ENCODE measurements around the gene PSMB1. TPM values are rescaled to one million over a fixed set of nuclear protein-coding genes. Genes with fewer than 3 reads are reported as not detected.
A peak's percentile ranks its signal among the peaks of the same experiment; 100 is the strongest.

The PSMB1 gene
- total RNA-seq, 1 donor from 2014 or later = 420 TPM

GRCh38 chr6:170583756-170584180 is 30.7 kb upstream of the PSMB1 start:
- peaks cover 7% of the 10 kb centered on the region for H3K36me3 ChIP-seq
- Mint-ChIP-seq H3K27ac (peak overlapping the region; percentile 64), H3K36me3 (peaks cover 5% of the 10 kb centered on the region), H3K9me3 (no peaks in the 10 kb centered on the region), H3K27me3 (ENCODE audit: insufficient read depth, low read depth) (peaks cover 11% of the 10 kb centered on the region), H3K4me3 (peak overlapping the region; percentile 96), H3K4me1 (peaks cover 19% of the 10 kb centered on the region)
- peaks cover 3% of the 10 kb centered on the region for H3K4me1 ChIP-seq
- H4K20me1 ChIP-seq (ENCODE audit: low read depth) = peaks cover 4% of the 10 kb centered on the region
- no peak for DNase-seq (ENCODE audit: low spot score)
- H3K79me2 ChIP-seq (ENCODE audit: low read depth) = peaks cover 26% of the 10 kb centered on the region
- H2AFZ ChIP-seq (replicated peaks) = peak overlapping the region; percentile 74
- H3K9ac ChIP-seq = peak overlapping the region; percentile 74
- H3K9me3 ChIP-seq (ENCODE audit: low read depth) = no peaks in the 10 kb centered on the region
- H3K27me3 ChIP-seq = no peaks in the 10 kb centered on the region
- peak overlapping the region; percentile 94 for H3K4me2 ChIP-seq
- peaks cover 6% of the 10 kb centered on the region for H3F3A ChIP-seq (ENCODE audit: low read depth)
- H3K27ac ChIP-seq = peak overlapping the region; percentile 30
- TF ChIP-seq EZH2phosphoT487 (IDR thresholded peaks at IDR 0.05) (no peak), EZH2 (IDR thresholded peaks at IDR 0.05) (no peak), CTCF (IDR thresholded peaks at IDR 0.05) (peak; percentile 22)
- peak overlapping the region; percentile 91 for H3K4me3 ChIP-seq

GRCh38 chr6:170578909-170579308 is 25.8 kb upstream of the PSMB1 start:
- Histone ChIP-seq H3K36me3 (peaks cover 17% of the 10 kb centered on the region), H3K4me1 (peaks cover 3% of the 10 kb centered on the region), H3K4me3 (no peak overlapping the region), H3K27ac (no peak overlapping the region), H3K79me2 (ENCODE audit: low read depth) (peaks cover 16% of the 10 kb centered on the region), H3K9ac (no peak overlapping the region), H3F3A (ENCODE audit: low read depth) (peaks cover 26% of the 10 kb centered on the region), H3K4me2 (no peak overlapping the region), H3K9me3 (ENCODE audit: low read depth) (no peaks in the 10 kb centered on the region), H3K27me3 (no peaks in the 10 kb centered on the region), H2AFZ (replicated peaks) (no peak overlapping the region), H4K20me1 (ENCODE audit: low read depth) (peaks cover 4% of the 10 kb centered on the region)
- DNase-seq (ENCODE audit: low spot score) = no peak
- peaks cover 10% of the 10 kb centered on the region for H3K4me1 Mint-ChIP-seq
- H3K27ac Mint-ChIP-seq = no peak overlapping the region
- peaks cover 3% of the 10 kb centered on the region for H3K27me3 Mint-ChIP-seq (ENCODE audit: insufficient read depth, low read depth)
- H3K9me3 Mint-ChIP-seq = no peaks in the 10 kb centered on the region
- TF ChIP-seq EZH2phosphoT487 (IDR thresholded peaks at IDR 0.05) = no peak
- no peak for TF ChIP-seq CTCF (IDR thresholded peaks at IDR 0.05)
- TF ChIP-seq EZH2 (IDR thresholded peaks at IDR 0.05) = no peak
- H3K36me3 Mint-ChIP-seq = peaks cover 5% of the 10 kb centered on the region
- H3K4me3 Mint-ChIP-seq = no peak overlapping the region

- no peaks in the 10 kb centered on the region for H3K9me3 ChIP-seq (ENCODE audit: low read depth)
- no peaks in the 10 kb centered on the region for H3K4me1 ChIP-seq
- H2AFZ ChIP-seq (replicated peaks) = no peak overlapping the region
- DNase-seq (ENCODE audit: low spot score) = no peak
- H3K27ac ChIP-seq = no peak overlapping the region
- H3K36me3 ChIP-seq = peaks cover 12% of the 10 kb centered on the region
- H3K9me3 Mint-ChIP-seq = no peaks in the 10 kb centered on the region
- TF ChIP-seq EZH2 (IDR thresholded peaks at IDR 0.05) (no peak), CTCF (IDR thresholded peaks at IDR 0.05) (peak; percentile 30), EZH2phosphoT487 (IDR thresholded peaks at IDR 0.05) (no peak)
- H3F3A ChIP-seq (ENCODE audit: low read depth) = peaks cover 26% of the 10 kb centered on the region
- H3K4me1 Mint-ChIP-seq = no peaks in the 10 kb centered on the region
- no peak overlapping the region for H3K27ac Mint-ChIP-seq
- peaks cover 10% of the 10 kb centered on the region for H3K36me3 Mint-ChIP-seq
- no peak overlapping the region for H3K4me3 ChIP-seq
- H3K4me3 Mint-ChIP-seq = no peak overlapping the region
- H3K4me2 ChIP-seq = no peak overlapping the region
- H3K79me2 ChIP-seq (ENCODE audit: low read depth) = no peaks in the 10 kb centered on the region
- no peak overlapping the region for H3K9ac ChIP-seq
- no peaks in the 10 kb centered on the region for H3K27me3 ChIP-seq
- peaks cover 4% of the 10 kb centered on the region for H4K20me1 ChIP-seq (ENCODE audit: low read depth)
- H3K27me3 Mint-ChIP-seq (ENCODE audit: insufficient read depth, low read depth) = no peaks in the 10 kb centered on the region
Observed at GRCh38 chr6:170575250-170575649, 22.1 kb upstream of the PSMB1 start.
